Coronary artery (tissue), 2 donors: ENCODE results near the gene PTCRA.
A peak's percentile ranks its signal among the peaks of the same experiment; 100 is the strongest.

Source experiments
- DNase-seq: peaks from one replicate; pipeline ENCODE4 v3.0.0-alpha.2; 2017; ENCODE audit warnings: low spot score
- H3K27ac ChIP-seq, 2 donors: fragments of 200-600 bp; sonication (generic); one replicate each; pipeline ENCODE4 v1.5.1; 2016 to 2019
- H3K4me3 ChIP-seq: fragments of 200-600 bp; sonication (generic); 2 replicates; pipeline ENCODE4 v1.5.1; 2016; ENCODE audit warnings: mild to moderate bottlenecking, moderate library complexity
- TF ChIP-seq, protein P1 (sequence below): fragments of 200-600 bp; sonication (generic); IDR thresholded peaks from one replicate; pipeline ENCODE4 v1.5.1; 2019; ENCODE audit warnings: antibody characterized with exemption

Gene PTCRA

DNA sequence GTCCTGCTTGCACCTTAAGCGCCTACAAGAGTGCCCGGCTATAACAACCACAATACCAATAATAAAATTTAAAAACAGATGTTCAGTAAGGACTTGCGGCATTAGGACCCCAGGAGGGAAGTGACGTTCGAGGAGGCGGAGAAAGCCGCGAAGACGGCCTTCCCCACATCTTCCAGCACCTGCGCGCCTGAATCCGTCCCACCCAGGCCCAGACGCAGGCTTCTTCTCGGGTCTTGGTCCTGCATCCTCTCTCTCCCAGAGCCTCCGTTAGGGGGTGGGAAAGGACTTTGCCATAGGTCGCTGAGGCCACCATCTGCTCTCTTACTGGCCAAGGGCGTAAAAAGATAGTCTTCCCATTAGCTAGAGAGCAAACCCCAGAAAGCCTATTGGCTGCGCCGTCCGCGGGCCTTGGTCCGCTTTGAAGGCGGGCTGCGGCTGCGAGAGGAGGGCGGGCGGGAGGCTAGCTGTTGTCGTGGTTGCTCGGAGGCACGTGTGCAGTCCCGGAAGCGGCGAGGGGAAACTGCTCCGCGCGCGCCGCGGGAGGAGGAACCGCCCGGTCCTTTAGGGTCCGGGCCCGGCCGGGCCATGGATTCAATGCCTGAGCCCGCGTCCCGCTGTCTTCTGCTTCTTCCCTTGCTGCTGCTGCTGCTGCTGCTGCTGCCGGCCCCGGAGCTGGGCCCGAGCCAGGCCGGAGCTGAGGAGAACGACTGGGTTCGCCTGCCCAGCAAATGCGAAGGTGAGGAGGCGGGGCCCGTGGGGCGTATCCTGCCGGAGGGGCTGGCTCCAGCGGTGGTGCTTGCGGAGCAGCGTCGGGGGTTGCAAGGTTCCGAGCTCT lies 13.3 kb downstream of the PTCRA start, which contains the start of gene CNPY3:
Gene CNPY3 (plus strand): TSS at position 495 of the 835 bp plus-strand sequence. CDS start 91 bp downstream, at position 586.
- TF ChIP-seq, protein P1, sequence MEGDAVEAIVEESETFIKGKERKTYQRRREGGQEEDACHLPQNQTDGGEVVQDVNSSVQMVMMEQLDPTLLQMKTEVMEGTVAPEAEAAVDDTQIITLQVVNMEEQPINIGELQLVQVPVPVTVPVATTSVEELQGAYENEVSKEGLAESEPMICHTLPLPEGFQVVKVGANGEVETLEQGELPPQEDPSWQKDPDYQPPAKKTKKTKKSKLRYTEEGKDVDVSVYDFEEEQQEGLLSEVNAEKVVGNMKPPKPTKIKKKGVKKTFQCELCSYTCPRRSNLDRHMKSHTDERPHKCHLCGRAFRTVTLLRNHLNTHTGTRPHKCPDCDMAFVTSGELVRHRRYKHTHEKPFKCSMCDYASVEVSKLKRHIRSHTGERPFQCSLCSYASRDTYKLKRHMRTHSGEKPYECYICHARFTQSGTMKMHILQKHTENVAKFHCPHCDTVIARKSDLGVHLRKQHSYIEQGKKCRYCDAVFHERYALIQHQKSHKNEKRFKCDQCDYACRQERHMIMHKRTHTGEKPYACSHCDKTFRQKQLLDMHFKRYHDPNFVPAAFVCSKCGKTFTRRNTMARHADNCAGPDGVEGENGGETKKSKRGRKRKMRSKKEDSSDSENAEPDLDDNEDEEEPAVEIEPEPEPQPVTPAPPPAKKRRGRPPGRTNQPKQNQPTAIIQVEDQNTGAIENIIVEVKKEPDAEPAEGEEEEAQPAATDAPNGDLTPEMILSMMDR: no peak
- peak within 1 kb of the TSS; percentile 70 to 95 for H3K27ac ChIP-seq
- peak within 1 kb of the TSS; percentile 88 for H3K4me3 ChIP-seq
- DNase-seq: peak; percentile 98

DNA sequence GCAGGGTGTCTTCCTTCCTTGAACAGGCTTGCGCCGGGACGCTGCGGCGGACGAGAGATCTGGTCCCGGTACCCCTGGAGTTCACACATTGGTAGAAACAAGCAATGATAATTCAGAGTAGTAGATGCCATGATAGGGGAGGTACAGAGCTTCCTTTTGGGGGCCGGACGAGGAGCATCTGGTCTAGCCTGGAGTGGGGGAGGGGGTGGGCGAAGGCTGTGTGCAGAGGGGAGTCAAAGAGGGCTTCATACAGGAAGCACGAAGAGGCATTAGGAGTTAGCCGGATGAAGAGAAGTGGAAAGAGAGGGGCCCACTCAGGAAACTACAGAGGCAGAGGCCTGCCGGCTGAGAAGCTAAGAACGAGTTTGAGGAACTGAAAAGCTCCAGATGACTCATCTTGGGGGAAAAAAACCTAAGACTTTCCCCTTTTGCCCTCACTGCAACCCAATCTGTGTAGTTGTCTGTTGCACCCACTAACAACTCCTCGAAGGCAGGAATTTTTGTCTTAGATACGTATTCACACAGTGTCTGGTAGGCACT lies 14.0 kb downstream of the PTCRA start:
- TF ChIP-seq, protein P1: no peak
- Histone ChIP-seq H3K4me3 (peak overlapping the region; percentile 88), H3K27ac (peak overlapping the region; percentile 70 to 95)
- DNase-seq: no peak

DNA sequence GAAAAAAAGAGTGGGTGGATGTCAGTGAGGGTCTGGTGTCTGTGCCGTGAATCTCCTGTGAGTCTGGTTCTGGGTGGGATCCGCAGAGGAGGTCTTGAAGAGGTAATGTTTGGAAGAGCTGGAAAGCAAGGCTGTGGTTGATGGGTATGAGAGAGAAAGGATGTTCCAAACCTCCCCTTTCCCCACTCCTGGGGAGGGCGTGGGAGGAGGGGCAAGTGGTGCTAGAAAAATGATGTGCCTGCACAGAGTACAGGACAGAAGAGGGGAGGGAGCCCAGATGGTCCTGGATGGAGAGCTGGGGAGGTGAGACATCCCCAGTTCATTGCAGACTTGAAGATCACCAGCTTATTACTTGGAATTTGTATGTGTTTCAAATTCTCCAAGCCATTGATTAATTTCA lies 16.6 kb downstream of the PTCRA start:
- no peak overlapping the region for H3K4me3 ChIP-seq
- H3K27ac ChIP-seq: no peak overlapping the region
- DNase-seq: no peak
- TF ChIP-seq, protein P1: no peak

DNA sequence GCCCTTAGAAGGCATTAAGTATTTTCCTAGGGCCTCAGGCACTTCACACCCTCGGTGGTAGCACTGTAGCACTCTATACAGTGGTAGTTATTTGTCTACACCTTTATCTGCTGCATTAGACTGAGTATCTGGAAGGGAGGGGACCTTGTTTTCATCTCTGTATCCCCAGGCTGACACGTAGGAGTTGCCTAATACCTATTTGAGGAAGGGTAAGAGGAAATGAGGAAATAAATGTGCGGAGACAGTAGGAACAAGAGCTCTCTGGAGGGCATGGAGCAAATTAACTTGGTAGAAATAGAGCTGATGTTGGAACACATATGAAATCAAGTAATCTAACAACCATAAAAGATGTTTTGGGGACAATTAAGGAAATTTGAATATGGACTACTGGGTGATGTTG lies 17.4 kb downstream of the PTCRA start:
- TF ChIP-seq, protein P1: no peak
- no peak overlapping the region for H3K27ac ChIP-seq
- no peak for DNase-seq
- no peak overlapping the region for H3K4me3 ChIP-seq

DNA sequence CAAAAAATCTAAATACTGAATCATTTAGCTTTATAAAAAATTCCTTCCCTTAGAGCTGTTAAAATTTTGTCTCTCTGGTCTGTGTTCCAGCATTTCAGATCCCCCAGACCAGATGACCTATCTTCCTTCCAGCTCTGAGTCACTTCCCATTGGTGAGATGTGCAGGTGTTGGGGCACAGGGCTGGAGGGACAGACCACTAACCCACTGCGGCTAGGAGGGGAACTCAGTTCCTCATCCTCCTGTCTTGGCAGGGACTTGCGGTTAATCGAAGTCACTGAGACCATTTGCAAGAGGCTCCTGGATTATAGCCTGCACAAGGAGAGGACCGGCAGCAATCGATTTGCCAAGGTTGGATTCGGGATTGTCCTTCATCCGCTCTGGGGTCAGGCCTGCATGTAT lies 19.5 kb downstream of the PTCRA start:
- Histone ChIP-seq H3K4me3 (no peak overlapping the region), H3K27ac (no peak overlapping the region)
- no peak for DNase-seq
- TF ChIP-seq, protein P1: no peak

DNA sequence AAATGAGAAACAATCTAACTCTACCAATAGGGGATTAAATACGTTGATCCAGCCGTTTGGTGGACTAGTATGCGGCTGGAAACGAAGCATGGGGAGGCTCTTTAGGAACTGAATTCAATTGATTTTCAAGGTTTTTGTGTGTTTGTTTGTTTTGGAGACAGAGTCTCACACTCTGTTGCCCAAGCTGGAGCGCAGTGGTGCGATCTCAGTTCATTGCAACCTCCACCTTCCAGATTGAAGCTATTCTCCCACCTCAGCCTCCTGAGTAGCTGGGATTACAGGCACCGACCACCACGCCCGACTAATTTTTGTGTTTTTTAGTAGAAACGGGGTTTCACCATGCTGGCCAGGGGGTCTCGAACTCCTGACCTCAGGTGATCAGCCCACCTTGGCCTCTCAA lies 20.5 kb downstream of the PTCRA start:
- H3K4me3 ChIP-seq: no peak overlapping the region
- H3K27ac ChIP-seq: no peak overlapping the region
- no peak for DNase-seq
- TF ChIP-seq, protein P1: no peak
